Brain microvascular endothelial cell (primary cell): ENCODE measurements around the gene IFT80.

ENCODE experiments used
- DNase-seq: peaks from one replicate; pipeline ENCODE4 v3.0.0-alpha.2; 2020
- H3K27ac ChIP-seq: fragments of 250-450 bp; sonication (Bioruptor Pico); 2 replicates; pipeline ENCODE4 v1.5.1; 2020; ENCODE audit warnings: mild to moderate bottlenecking, moderate library complexity
- H3K27me3 ChIP-seq: fragments of 250-450 bp; sonication (Bioruptor Pico); replicated peaks from 2 replicates; pipeline ENCODE4 v1.5.1; 2020; ENCODE audit warnings: mild to moderate bottlenecking
- H3K36me3 ChIP-seq: fragments of 250-450 bp; sonication (Bioruptor Pico); replicated peaks from 2 replicates; pipeline ENCODE4 v1.5.1; 2020; ENCODE audit warnings: mild to moderate bottlenecking
- H3K4me3 ChIP-seq: 2 replicates; pipeline ENCODE4 v1.5.1; 2011; ENCODE audit warnings: low read depth, mild to moderate bottlenecking, control low read depth, low read length, moderate library complexity
- CTCF ChIP-seq: IDR thresholded peaks from 2 replicates; pipeline ENCODE4 v1.5.1; 2011; ENCODE audit warnings: low read depth, mild to moderate bottlenecking, moderate library complexity, low read length, control low read depth, inconsistent platforms; ENCODE audit errors: missing control alignments
- in situ Hi-C: cut with HindIII; loops from 2 replicates; pipeline ENCODE4 v1.10.0; 2017; ENCODE audit warnings: low sequenced_read_pairs, low pct_ligation_motif_present

IFT80 gene

GRCh38 chr3:160440687-160441086, 41.7 kb upstream of the IFT80 start:
- peaks cover 11% of the 10 kb centered on the region for H3K36me3 ChIP-seq
- H3K4me3 ChIP-seq = no peak overlapping the region
- H3K27me3 ChIP-seq = no peaks in the 10 kb centered on the region
- in situ Hi-C loops = no loop called here
- no peak for DNase-seq
- no peak for TF ChIP-seq CTCF
- H3K27ac ChIP-seq = no peak overlapping the region

- TF ChIP-seq CTCF = no peak
- Histone ChIP-seq H3K27me3 (no peaks in the 10 kb centered on the region), H3K27ac (no peak overlapping the region), H3K4me3 (no peak overlapping the region), H3K36me3 (peaks cover 23% of the 10 kb centered on the region)
- no peak for DNase-seq
- in situ Hi-C loops = no loop called here
Measured at GRCh38 chr3:160437083-160437455, 38.0 kb upstream of the IFT80 start.

- no peak for TF ChIP-seq CTCF
- in situ Hi-C loops = no loop called here
Measured at GRCh38 chr3:160435747-160436146, 36.7 kb upstream of the IFT80 start.

GRCh38 chr3:160435095-160435494, 36.1 kb upstream of the IFT80 start:
- in situ Hi-C loops = no loop called here
- no peak for TF ChIP-seq CTCF
- DNase-seq = no peak
- no peak overlapping the region for H3K4me3 ChIP-seq
- no peak overlapping the region for H3K27ac ChIP-seq
- no peaks in the 10 kb centered on the region for H3K27me3 ChIP-seq
- peaks cover 30% of the 10 kb centered on the region for H3K36me3 ChIP-seq

More at GRCh38 chr3:160435747-160436146, 36.7 kb upstream of the IFT80 start:
- no peak overlapping the region for H3K27ac ChIP-seq
- H3K36me3 ChIP-seq = peaks cover 29% of the 10 kb centered on the region
- DNase-seq = no peak
- H3K27me3 ChIP-seq = no peaks in the 10 kb centered on the region
- H3K4me3 ChIP-seq = no peak overlapping the region

- in situ Hi-C loops = no loop called here
- peak; percentile 14 for DNase-seq
- peaks cover 30% of the 10 kb centered on the region for H3K36me3 ChIP-seq
Measured at GRCh38 chr3:160434071-160434470, 35.0 kb upstream of the IFT80 start.

More at GRCh38 chr3:160434071-160434470, 35.0 kb upstream of the IFT80 start:
- no peak for TF ChIP-seq CTCF
- Histone ChIP-seq H3K4me3 (no peak overlapping the region), H3K27me3 (no peaks in the 10 kb centered on the region), H3K27ac (no peak overlapping the region)
